IMR-90 (cell line): ENCODE results near the gene SLF2. TPM values are rescaled to one million over a fixed set of nuclear protein-coding genes. Genes with fewer than 3 reads are reported as not detected.

ENCODE experiments used
- ATAC-seq: fragments of 200-7000 bp; cut with Tn5 transposase; 2 replicates; pipeline ENCODE4 v1.9.1; 2020; ENCODE audit warnings: low read depth, mild to moderate bottlenecking, moderate library complexity
- BruUV-seq: library from RNA; stranded (reverse); fragments of 400-500 nt; replicated peaks from 2 replicates; lab custom pipeline; 2021; lab: Mats Ljungman, UMichigan
- CTCF ChIA-PET: fragments of 300-600 bp; formaldehyde crosslinking; extraction: SDS; loops from one replicate; lab custom pipeline; 2021; ENCODE audit warnings: antibody characterized with exemption; lab: Yijun Ruan, JAX
- POLR2A ChIA-PET: fragments of 300-600 bp; sonication (Branson Sonifier 250); formaldehyde crosslinking; loops from one replicate; lab custom pipeline; 2022; ENCODE audit warnings: antibody characterized with exemption; ENCODE audit not compliant: unreplicated experiment; lab: Charles Lee
- DNase-seq: peaks from one replicate; pipeline ENCODE4 v3.0.0; 2013
- H2AFZ ChIP-seq: replicated peaks from 2 replicates; pipeline ENCODE3; 2013; ENCODE audit warnings: low read length, mild to moderate bottlenecking; ENCODE audit not compliant: poor library complexity
- H2AK5ac ChIP-seq: 2 replicates; pipeline ENCODE4 v1.6.1; 2013; ENCODE audit warnings: low read depth, low read length, inconsistent platforms
- H2AK9ac ChIP-seq: replicated peaks from 2 replicates; pipeline ENCODE3; 2013; ENCODE audit warnings: mild to moderate bottlenecking, low read depth, low read length, moderate library complexity; ENCODE audit not compliant: poor library complexity
- H2BK120ac ChIP-seq: 2 replicates; pipeline ENCODE4 v1.6.1; 2013; ENCODE audit warnings: low read depth, low read length, inconsistent platforms
- H2BK15ac ChIP-seq: 3 replicates; pipeline ENCODE4 v1.6.1; 2013; ENCODE audit warnings: low read depth, low read length, inconsistent platforms
- H2BK20ac ChIP-seq: 2 replicates; pipeline ENCODE4 v1.6.1; 2013; ENCODE audit warnings: low read depth, mild to moderate bottlenecking, inconsistent platforms, low read length, moderate library complexity
- H2BK5ac ChIP-seq: 2 replicates; pipeline ENCODE4 v1.6.1; 2013; ENCODE audit warnings: mild to moderate bottlenecking, low read depth, low read length, inconsistent platforms; ENCODE audit not compliant: poor library complexity, severe bottlenecking
- H3K14ac ChIP-seq: replicated peaks from 2 replicates; pipeline ENCODE4 v1.6.1; 2013; ENCODE audit warnings: low read depth, low read length, inconsistent platforms
- H3K18ac ChIP-seq: 2 replicates; pipeline ENCODE4 v1.6.1; 2013; ENCODE audit warnings: low read depth, low read length, control low read depth
- H3K23ac ChIP-seq: 2 replicates; pipeline ENCODE4 v1.6.1; 2013; ENCODE audit warnings: low read depth, low read length, inconsistent platforms
- H3K27ac ChIP-seq: 2 replicates; pipeline ENCODE4 v1.5.1; 2013; ENCODE audit warnings: mild to moderate bottlenecking, control low read depth, low read length; ENCODE audit not compliant: insufficient read depth
- H3K27me3 ChIP-seq: 2 replicates; pipeline ENCODE4 v1.6.1; 2013; ENCODE audit warnings: low read length; ENCODE audit not compliant: control insufficient read depth, insufficient read depth
- H3K36me3 ChIP-seq: 2 replicates; pipeline ENCODE4 v1.6.1; 2013; ENCODE audit warnings: low read length, mixed read lengths; ENCODE audit not compliant: control insufficient read depth, insufficient read depth
- H3K4ac ChIP-seq: 2 replicates; pipeline ENCODE4 v1.6.1; 2013; ENCODE audit warnings: low read depth, low read length, inconsistent platforms
- H3K4me1 ChIP-seq: 2 replicates; pipeline ENCODE4 v1.6.1; 2013; ENCODE audit warnings: low read length, mixed read lengths; ENCODE audit not compliant: control insufficient read depth, insufficient read depth
- H3K4me2 ChIP-seq: 2 replicates; pipeline ENCODE4 v1.6.1; 2013; ENCODE audit warnings: low read depth, mild to moderate bottlenecking, control low read depth, low read length, moderate library complexity
- H3K4me3 ChIP-seq: 2 replicates; pipeline ENCODE4 v1.5.1; 2013; ENCODE audit warnings: low read depth, mild to moderate bottlenecking, control low read depth, low read length, moderate library complexity; ENCODE audit not compliant: insufficient read depth
- H3K56ac ChIP-seq: 2 replicates; pipeline ENCODE4 v1.6.1; 2013; ENCODE audit warnings: low read length, inconsistent platforms; ENCODE audit not compliant: insufficient read depth; ENCODE audit errors: extremely low read depth
- H3K79me1 ChIP-seq, 2 experiments: 2 replicates each; pipeline ENCODE4 v1.6.1; 2013; ENCODE audit warnings: low read length in 2 of 2, inconsistent platforms in 1 of 2, low read depth in 1 of 2
- H3K9ac ChIP-seq: 2 replicates; pipeline ENCODE4 v1.6.1; 2013; ENCODE audit warnings: low read depth, low read length, control low read depth
- H3K9me1 ChIP-seq: 2 replicates; pipeline ENCODE4 v1.6.1; 2013; ENCODE audit warnings: low read length, inconsistent platforms; ENCODE audit not compliant: insufficient read depth
- H3K9me3 ChIP-seq: 2 replicates; pipeline ENCODE4 v1.6.1; 2013; ENCODE audit warnings: low read length; ENCODE audit not compliant: control insufficient read depth, insufficient read depth
- H4K20me1 ChIP-seq: 2 replicates; pipeline ENCODE4 v1.6.1; 2013; ENCODE audit warnings: low read length, inconsistent platforms; ENCODE audit not compliant: insufficient read depth
- H4K5ac ChIP-seq: 2 replicates; pipeline ENCODE4 v1.6.1; 2013; ENCODE audit warnings: mild to moderate bottlenecking, low read depth, low read length, control low read depth
- H4K8ac ChIP-seq, 2 experiments: 2 replicates each; pipeline ENCODE4 v1.6.1; 2013; ENCODE audit warnings: low read depth in 2 of 2, low read length in 2 of 2, control low read depth in 1 of 2, inconsistent platforms in 1 of 2
- H4K91ac ChIP-seq: 2 replicates; pipeline ENCODE4 v1.6.1; 2013; ENCODE audit warnings: low read depth, low read length, inconsistent platforms; ENCODE audit not compliant: insufficient read depth
- BHLHE40 ChIP-seq: fragments of 150-350 bp; IDR thresholded peaks from 2 replicates; pipeline ENCODE4 v1.6.1; 2016; ENCODE audit warnings: mild to moderate bottlenecking, low read depth, low read length
- CEBPB ChIP-seq: IDR thresholded peaks from 2 replicates; pipeline ENCODE4 v1.6.1; 2012; ENCODE audit warnings: low read depth, low read length, improper control_type of control experiment
- CHD1 ChIP-seq: IDR thresholded peaks from 2 replicates; pipeline ENCODE4 v1.6.1; 2012; ENCODE audit warnings: low read depth, low read length, improper control_type of control experiment
- CTCF ChIP-seq: conservative IDR thresholded peaks from 2 replicates; pipeline ENCODE4 v1.5.1; 2012; ENCODE audit warnings: mild to moderate bottlenecking, low read depth, low read length, improper control_type of control experiment
- FOS ChIP-seq: fragments of 150-350 bp; IDR thresholded peaks from 2 replicates; pipeline ENCODE4 v1.6.1; 2016; ENCODE audit warnings: low read depth, low read length
- MAFK ChIP-seq: IDR thresholded peaks from 2 replicates; pipeline ENCODE4 v1.6.1; 2012; ENCODE audit warnings: low read depth, low read length, improper control_type of control experiment
- MAZ ChIP-seq: IDR thresholded peaks from 2 replicates; pipeline ENCODE4 v1.6.1; 2012; ENCODE audit warnings: low read depth, mild to moderate bottlenecking, low read length, improper control_type of control experiment, moderate library complexity, borderline replicate concordance
- POLR2A ChIP-seq: IDR thresholded peaks from 2 replicates; pipeline ENCODE4 v1.6.1; 2012; ENCODE audit warnings: mild to moderate bottlenecking, low read depth, low read length
- RAD21 ChIP-seq: IDR thresholded peaks from 2 replicates; pipeline ENCODE4 v1.6.1; 2012; ENCODE audit warnings: low read length, improper control_type of control experiment
- RFX5 ChIP-seq: IDR thresholded peaks from 2 replicates; pipeline ENCODE4 v1.8.0; 2012; ENCODE audit warnings: low read depth, mild to moderate bottlenecking, low read length, moderate library complexity
- SMC3 ChIP-seq: fragments of 150-350 bp; IDR thresholded peaks from 2 replicates; pipeline ENCODE4 v1.6.1; 2016; ENCODE audit warnings: low read depth, mild to moderate bottlenecking, antibody characterized with exemption, low read length, moderate library complexity
- USF2 ChIP-seq: fragments of 150-350 bp; IDR thresholded peaks from 2 replicates; pipeline ENCODE4 v1.6.1; 2017; ENCODE audit warnings: mild to moderate bottlenecking, antibody characterized with exemption, low read length, low read depth
- WGBS, 2 experiments: methylation state at CpG; one replicate each; pipeline versions ENCODE4 v1.1.5 to v1.1.7; 2013; ENCODE audit warnings: missing lambda C conversion rate in 2 of 2; ENCODE audit not compliant: insufficient read length in 1 of 2; ENCODE audit errors: extremely low coverage in 2 of 2; 5-methylcytosine and 5-hydroxymethylcytosine counted together
- dilution Hi-C: fragments of 300-500 bp; cut with HindIII; formaldehyde crosslinking; loops from one replicate; pipeline ENCODE4 v1.14.3; 2018; ENCODE audit warnings: low sequenced_read_pairs; ENCODE audit not compliant: unreplicated experiment
- in situ Hi-C: fragments of 300-500 bp; cut with MboI; formaldehyde crosslinking; loops from 3 replicates; pipeline ENCODE4 v1.14.3; 2019; ENCODE audit warnings: low sequenced_read_pairs, inconsistent platforms, mixed read lengths
- intact Hi-C: fragments of 100-400 bp; cut with micrococcal nuclease; formaldehyde crosslinking; loops from 2 replicates; pipeline ENCODE4 v1.10.0; 2022
- polyA plus RNA-seq, 3 experiments: library from polyadenylated mRNA; depleted of rRNA; stranded (reverse); fragments of >200 nt; gene quantifications; 2 replicates each; pipeline ENCODE4 v1.2.3, GENCODE V29; 2012; ENCODE audit warnings: low replicate concordance in 1 of 3
- total RNA-seq: library from RNA; depleted of rRNA; stranded (reverse); fragments of >200 nt; gene quantifications from 2 replicates; pipeline ENCODE4 v1.2.3, GENCODE V29; 2012

SLF2 gene
- total and polyA plus RNA-seq, 2 of the 4 experiments (the other 2 are of a cell fraction), result 8.5 to 21.7 TPM

GRCh38 chr10:100897976-100898375 lies 14.8 kb upstream of the SLF2 start:
- peaks cover 5% of the 10 kb centered on the region for H3K4me1 ChIP-seq
- H3K18ac ChIP-seq, result no peak overlapping the region
- intact Hi-C loops, result no loop called here
- no peak overlapping the region for H3K14ac ChIP-seq
- no peak overlapping the region for H3K9ac ChIP-seq
- peaks cover 5% of the 10 kb centered on the region; the same call in 1 of the 2 replicates for H3K27me3 ChIP-seq
- H3K56ac ChIP-seq, result no peak overlapping the region
- TF ChIP-seq MAZ (no peak), RFX5 (no peak), POLR2A (no peak), USF2 (no peak), FOS (no peak), RAD21 (no peak), CHD1 (no peak), CTCF (no peak), BHLHE40 (no peak), SMC3 (no peak), MAFK (no peak), CEBPB (no peak)
- dilution Hi-C loops, result no loop called here
- no peaks in the 10 kb centered on the region for H3K36me3 ChIP-seq
- no TSS peak for BruUV-seq
- H4K5ac ChIP-seq, result no peak overlapping the region
- H3K27ac ChIP-seq, result no peak overlapping the region
- H2BK15ac ChIP-seq, result no peak overlapping the region
- no peaks in the 10 kb centered on the region for H3K79me1 ChIP-seq
- H2AK5ac ChIP-seq, result no peak overlapping the region
- H2AFZ ChIP-seq, result no peak overlapping the region
- H2BK120ac ChIP-seq, result no peak overlapping the region
- H2AK9ac ChIP-seq, result no peak overlapping the region
- in situ Hi-C loops, result loop anchor here (25.0 kb wide), 1 partner anchor 561 kb away; the partner anchor contains the start of genes PKD2L1 and SCD
- H4K8ac ChIP-seq, result no peak overlapping the region
- 0 out of 2 replicates have a peak, but pooled peaks cover 2% of the 10 kb centered on the region for H3K9me1 ChIP-seq
- ChIA-PET POLR2A (no interaction called here), CTCF (no interaction called here)
- H2BK5ac ChIP-seq, result no peak overlapping the region
- H3K4me3 ChIP-seq, result no peak overlapping the region
- no peak overlapping the region for H2BK20ac ChIP-seq
- ATAC-seq (no peak), DNase-seq (no peak)
- no peak overlapping the region for H3K23ac ChIP-seq
- H3K9me3 ChIP-seq, result no peaks in the 10 kb centered on the region
- WGBS, 2 experiments, result no CpG with 5 or more reads among the region's 1 CpG
- H3K4me2 ChIP-seq, result no peak overlapping the region
- no peaks in the 10 kb centered on the region for H4K20me1 ChIP-seq
- H3K4ac ChIP-seq, result no peak overlapping the region
- no peak overlapping the region for H4K91ac ChIP-seq
